ENCODE results near the gene SORCS1. TPM values are rescaled to one million over a fixed set of nuclear protein-coding genes. Genes with fewer than 3 reads are reported as not detected.

SORCS1 gene
- total and polyA plus RNA-seq, 2 donors from 2014 or later, result 0.76 to 2.4 TPM

- DNase-seq, result peak in 1 of 5 donors; percentile 19
- intact Hi-C loops (cut with DNase I), result no loop called here
- H3K27ac ChIP-seq (ENCODE audit: low read depth in 2 of 2, low read length in 2 of 2), result no peak overlapping the region
- H3K27me3 ChIP-seq (ENCODE audit: control insufficient read depth, insufficient read depth, low read length), result no peaks in the 10 kb centered on the region
- H3K9me3 ChIP-seq (ENCODE audit: control insufficient read depth in 2 of 3, insufficient read depth in 1 of 3, low read length in 3 of 3), result no peaks in the 10 kb centered on the region
- no peak overlapping the region for H3K4me3 ChIP-seq (ENCODE audit: low read length in 3 of 3)
- H3K4me1 ChIP-seq (ENCODE audit: control insufficient read depth in 2 of 3, insufficient read depth in 2 of 3, low read depth in 1 of 3, low read length in 3 of 3), result no peaks in the 10 kb centered on the region
- no peak overlapping the region for H3K9ac ChIP-seq (ENCODE audit: low read length in 3 of 3)
- TF ChIP-seq CTCF (IDR thresholded peaks at IDR 0.05; ENCODE audit: borderline replicate concordance, extremely low read depth, insufficient read depth), result no peak
- FAIRE-seq, result no peak
- H3K36me3 ChIP-seq (ENCODE audit: control insufficient read depth in 2 of 3, insufficient read depth in 3 of 3, low read length in 3 of 3), result no peaks in the 10 kb centered on the region
Measured at GRCh38 chr10:106761906-106762305, 402.6 kb downstream of the SORCS1 start.

GRCh38 chr10:106757521-106757920 lies 407.0 kb downstream of the SORCS1 start:
- Histone ChIP-seq H3K27ac (ENCODE audit: low read depth in 2 of 2, low read length in 2 of 2) (no peak overlapping the region), H3K27me3 (ENCODE audit: control insufficient read depth, insufficient read depth, low read length) (no peaks in the 10 kb centered on the region), H3K4me3 (ENCODE audit: low read length in 3 of 3) (no peak overlapping the region), H3K9ac (ENCODE audit: low read length in 3 of 3) (no peak overlapping the region), H3K9me3 (ENCODE audit: control insufficient read depth in 2 of 3, insufficient read depth in 1 of 3, low read length in 3 of 3) (no peaks in the 10 kb centered on the region), H3K36me3 (ENCODE audit: control insufficient read depth in 2 of 3, insufficient read depth in 3 of 3, low read length in 3 of 3) (no peaks in the 10 kb centered on the region), H3K4me1 (ENCODE audit: control insufficient read depth in 2 of 3, insufficient read depth in 2 of 3, low read depth in 1 of 3, low read length in 3 of 3) (no peaks in the 10 kb centered on the region)
- DNase-seq (no peak), FAIRE-seq (no peak)
- TF ChIP-seq CTCF (IDR thresholded peaks at IDR 0.05; ENCODE audit: borderline replicate concordance, extremely low read depth, insufficient read depth), result no peak
- intact Hi-C loops (cut with DNase I), result no loop called here

- no peak for TF ChIP-seq CTCF (IDR thresholded peaks at IDR 0.05; ENCODE audit: borderline replicate concordance, extremely low read depth, insufficient read depth)
- DNase-seq, result no peak
- no peak overlapping the region for H3K4me3 ChIP-seq (ENCODE audit: low read length in 3 of 3)
- no peaks in the 10 kb centered on the region for H3K9me3 ChIP-seq (ENCODE audit: control insufficient read depth in 2 of 3, insufficient read depth in 1 of 3, low read length in 3 of 3)
- no peaks in the 10 kb centered on the region for H3K36me3 ChIP-seq (ENCODE audit: control insufficient read depth in 2 of 3, insufficient read depth in 3 of 3, low read length in 3 of 3)
- H3K27ac ChIP-seq (ENCODE audit: low read depth in 2 of 2, low read length in 2 of 2), result no peak overlapping the region
- H3K27me3 ChIP-seq (ENCODE audit: control insufficient read depth, insufficient read depth, low read length), result no peaks in the 10 kb centered on the region
- intact Hi-C loops (cut with DNase I), result no loop called here
- H3K9ac ChIP-seq (ENCODE audit: low read length in 3 of 3), result no peak overlapping the region
- no peaks in the 10 kb centered on the region for H3K4me1 ChIP-seq (ENCODE audit: control insufficient read depth in 2 of 3, insufficient read depth in 2 of 3, low read depth in 1 of 3, low read length in 3 of 3)
- FAIRE-seq, result no peak
Measured at GRCh38 chr10:106751091-106751490, 413.4 kb downstream of the SORCS1 start.

GRCh38 chr10:106746868-106747267 lies 417.6 kb downstream of the SORCS1 start:
- Histone ChIP-seq H3K27me3 (ENCODE audit: control insufficient read depth, insufficient read depth, low read length) (no peaks in the 10 kb centered on the region), H3K4me1 (ENCODE audit: control insufficient read depth in 2 of 3, insufficient read depth in 2 of 3, low read depth in 1 of 3, low read length in 3 of 3) (peaks cover 0 to under 1% (median 0%) of the 10 kb centered on the region in 3 donors), H3K36me3 (ENCODE audit: control insufficient read depth in 2 of 3, insufficient read depth in 3 of 3, low read length in 3 of 3) (no peaks in the 10 kb centered on the region), H3K9me3 (ENCODE audit: control insufficient read depth in 2 of 3, insufficient read depth in 1 of 3, low read length in 3 of 3) (no peaks in the 10 kb centered on the region), H3K4me3 (ENCODE audit: low read length in 3 of 3) (no peak overlapping the region), H3K9ac (ENCODE audit: low read length in 3 of 3) (no peak overlapping the region), H3K27ac (ENCODE audit: low read depth in 2 of 2, low read length in 2 of 2) (no peak overlapping the region)
- intact Hi-C loops (cut with DNase I), result no loop called here
- no peak for TF ChIP-seq CTCF (IDR thresholded peaks at IDR 0.05; ENCODE audit: borderline replicate concordance, extremely low read depth, insufficient read depth)
- no peak for DNase-seq
- no peak for FAIRE-seq
